ENCODE measurements around the gene GRM8. TPM values are rescaled to one million over a fixed set of nuclear protein-coding genes. Genes with fewer than 3 reads are reported as not detected.
"Not testable (repeated sequence)": the region's sequence is repeated elsewhere in the genome, so short reads cannot be mapped to it uniquely, and the experiment has no call there.

GRM8 gene
- total RNA-seq, 2 experiments from 2014 or later: not detected

DNA sequence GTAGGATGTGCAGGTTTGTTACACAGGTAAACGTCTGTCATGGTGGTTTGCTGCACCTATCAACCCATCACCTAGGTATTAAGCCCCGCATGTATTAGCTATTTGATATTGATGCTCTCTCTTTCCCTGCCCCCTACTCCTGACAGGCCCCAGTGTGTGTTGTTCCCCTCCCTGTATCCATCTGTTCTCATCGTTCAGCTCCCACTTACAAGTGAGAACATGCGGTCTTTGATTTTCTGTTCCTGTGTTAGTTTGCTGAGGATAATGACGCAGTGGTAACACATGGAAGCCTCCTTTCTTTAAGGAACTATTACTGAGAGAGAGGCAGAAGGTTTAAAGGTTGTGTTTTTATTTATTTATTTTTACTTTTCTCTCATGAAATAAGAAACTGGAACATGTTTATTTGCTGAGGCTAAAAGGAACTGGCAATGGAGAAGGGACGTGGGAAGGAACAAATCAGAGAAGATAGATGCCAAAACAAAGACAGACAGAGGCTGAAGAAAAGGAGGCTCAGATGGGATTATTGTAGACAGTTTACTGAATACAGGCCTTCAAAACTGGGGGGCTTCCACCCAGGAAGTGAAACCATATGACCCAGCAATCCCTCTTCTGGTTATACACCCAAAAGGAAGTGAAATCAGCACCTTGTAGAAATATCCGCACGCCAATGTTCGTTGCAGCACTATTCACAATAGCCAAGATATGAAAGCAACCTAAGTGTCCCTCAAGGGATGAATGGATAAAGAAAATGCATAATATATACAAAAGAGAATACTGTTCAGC is 556.3 kb downstream of the GRM8 start:
- POLR2A ChIA-PET: no interaction called here
- CTCF ChIA-PET: no interaction called here

DNA sequence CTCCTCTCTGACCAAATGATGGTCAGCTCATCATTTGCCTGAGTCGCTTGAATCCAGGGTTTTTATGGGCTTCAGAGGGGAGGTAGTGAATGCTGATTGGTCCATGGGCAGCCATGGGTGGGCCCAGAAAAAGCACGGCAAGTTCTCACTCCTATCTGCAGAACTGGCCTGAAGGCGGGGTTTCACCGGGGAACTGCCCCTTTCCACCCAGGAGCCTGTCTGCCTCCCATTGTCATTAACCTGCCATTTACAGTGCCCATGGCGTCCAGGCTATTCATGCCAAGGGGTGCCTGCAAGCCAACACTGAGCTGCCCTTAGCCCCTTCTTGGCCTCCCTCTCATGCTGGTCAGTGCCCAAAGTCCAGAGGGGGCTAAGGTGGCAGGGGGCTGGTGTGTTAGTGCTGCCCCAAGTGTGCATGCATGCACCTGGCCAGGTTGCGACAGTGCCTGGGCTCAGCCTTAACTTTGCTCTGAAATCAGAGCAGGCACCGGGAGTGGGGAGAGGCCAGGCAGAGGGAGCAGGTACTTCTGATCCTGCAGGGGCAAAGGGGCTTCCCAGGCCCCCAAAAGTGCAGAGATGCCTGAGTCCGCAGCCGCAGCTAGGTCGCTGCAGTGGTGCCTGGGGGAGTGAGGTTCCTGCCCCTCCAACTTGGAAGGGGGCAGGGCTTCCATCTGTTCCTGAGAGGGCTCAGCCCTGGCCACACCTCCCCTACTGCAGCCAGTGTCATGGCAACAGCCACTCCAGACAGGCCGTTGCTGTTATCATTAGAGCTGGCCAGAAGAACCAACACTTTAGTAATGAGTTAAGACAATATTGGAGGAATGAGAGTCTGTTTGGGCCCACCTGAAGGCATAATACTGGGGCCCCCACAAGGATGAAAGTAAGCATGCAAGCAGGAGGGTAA is 561.6 kb downstream of the GRM8 start:
- ChIA-PET POLR2A (no interaction called here), CTCF (no interaction called here)

DNA sequence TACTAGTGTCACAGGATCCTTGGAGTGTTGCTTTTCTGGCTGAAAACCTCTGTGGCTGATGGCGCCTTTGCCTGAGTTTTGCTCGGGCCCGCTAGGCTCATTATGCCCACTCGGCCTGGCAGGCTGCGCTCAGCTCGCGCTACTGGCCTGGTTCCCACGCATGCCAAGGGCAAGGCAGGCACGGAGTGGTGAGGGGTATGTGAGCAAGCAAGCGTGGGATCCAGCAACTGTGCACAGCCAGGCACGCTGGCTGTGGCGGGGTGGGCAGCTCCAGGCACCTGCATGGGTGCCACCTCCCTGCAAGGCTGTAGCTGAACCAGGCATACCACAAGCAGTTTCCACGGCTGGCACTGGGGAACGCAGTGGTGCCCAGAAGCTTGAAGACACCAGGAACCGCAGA is 562.6 kb downstream of the GRM8 start:
- ChIA-PET POLR2A (no interaction called here), CTCF (no interaction called here)

DNA sequence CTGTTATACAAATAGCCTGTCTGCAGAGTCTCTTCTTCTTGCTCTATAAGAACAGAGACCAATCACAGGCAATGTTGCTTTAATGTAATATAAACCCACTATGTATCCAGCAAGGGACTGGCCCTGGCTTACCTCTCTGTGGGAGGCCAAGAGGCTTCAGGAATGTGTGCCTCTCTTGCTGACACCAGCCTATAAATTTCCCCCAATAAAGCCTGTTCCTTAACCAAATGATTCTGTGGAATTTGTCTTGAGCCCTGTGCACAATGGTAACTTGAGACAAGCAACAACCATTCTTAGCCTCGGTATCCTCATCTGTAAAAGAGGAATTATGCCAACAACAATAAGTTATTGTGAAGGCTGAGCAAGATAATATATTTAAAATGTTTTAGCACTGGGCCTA is 563.7 kb downstream of the GRM8 start:
- POLR2A ChIA-PET: no interaction called here
- CTCF ChIA-PET: no interaction called here

DNA sequence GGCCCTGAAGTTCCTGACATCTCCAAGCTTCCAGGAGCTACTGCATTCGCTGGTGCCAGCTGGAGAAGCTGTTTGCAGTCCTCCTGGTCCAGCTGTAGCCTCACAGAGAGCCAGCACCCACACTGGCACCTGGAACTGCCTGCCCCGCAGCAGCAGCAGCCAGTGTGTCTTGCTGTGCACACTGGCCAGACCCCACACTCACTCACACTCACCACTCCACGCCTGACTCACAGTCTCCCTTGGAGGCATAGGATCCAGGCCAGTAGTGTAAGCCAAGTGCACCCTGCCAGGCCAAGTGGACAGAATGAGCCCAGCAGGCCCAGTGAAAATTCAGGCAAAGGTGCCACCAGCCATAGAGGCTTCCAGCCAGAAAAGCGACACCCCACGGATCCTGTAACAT is 566.3 kb downstream of the GRM8 start:
- CTCF ChIA-PET: no interaction called here
- POLR2A ChIA-PET: no interaction called here

DNA sequence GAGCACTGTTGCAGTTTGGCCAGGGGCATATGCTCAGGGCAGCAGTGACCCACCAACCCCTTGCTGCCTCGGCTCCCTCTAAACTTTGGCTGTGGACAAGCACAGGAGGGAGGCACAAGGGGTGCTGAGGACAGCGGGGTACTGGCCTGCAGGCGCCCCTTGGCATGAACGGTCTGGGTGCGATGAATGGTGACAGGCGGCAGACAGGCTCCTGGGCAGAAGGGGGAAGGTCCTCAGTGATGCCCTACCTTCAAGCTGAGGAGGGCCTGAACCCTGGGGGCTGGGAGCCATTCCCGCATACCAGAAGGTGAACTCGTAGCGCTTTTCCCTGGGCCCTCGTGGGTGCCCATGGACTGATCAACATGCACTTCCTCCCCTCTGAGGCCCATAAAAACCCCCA is 567.1 kb downstream of the GRM8 start:
- POLR2A ChIA-PET: no interaction called here

DNA sequence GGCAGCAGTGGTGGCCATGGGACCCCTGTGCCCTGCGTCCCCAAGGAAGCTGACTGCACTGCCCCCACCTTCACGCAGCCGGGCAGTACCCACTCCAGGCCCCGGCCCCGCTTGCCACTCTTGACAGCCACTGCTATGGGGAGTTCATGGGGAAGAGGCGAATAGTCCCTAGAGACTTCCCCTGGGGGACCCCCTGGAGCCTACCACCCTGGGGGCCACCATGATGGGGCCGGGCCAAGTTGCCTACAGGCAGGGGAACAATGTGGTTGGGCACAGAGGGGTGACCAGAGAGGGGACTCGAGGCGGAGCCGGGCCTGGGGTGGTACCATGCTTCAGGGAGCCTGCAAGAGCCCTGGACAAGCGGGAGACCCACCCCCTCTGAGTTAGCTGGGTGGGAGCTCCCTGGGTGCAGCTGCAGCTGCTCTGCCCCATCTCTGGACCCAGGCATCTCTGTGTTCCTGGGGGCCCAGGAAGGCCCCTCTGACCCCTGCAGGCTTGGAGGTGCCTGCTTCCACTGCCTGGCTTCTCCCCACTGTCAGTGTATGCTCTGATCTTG is 567.6 kb downstream of the GRM8 start:
- POLR2A ChIA-PET: no interaction called here
- CTCF ChIA-PET: no interaction called here

More for the DNA sequence above, 567.1 kb downstream of the GRM8 start:
- CTCF ChIA-PET: no interaction called here

DNA sequence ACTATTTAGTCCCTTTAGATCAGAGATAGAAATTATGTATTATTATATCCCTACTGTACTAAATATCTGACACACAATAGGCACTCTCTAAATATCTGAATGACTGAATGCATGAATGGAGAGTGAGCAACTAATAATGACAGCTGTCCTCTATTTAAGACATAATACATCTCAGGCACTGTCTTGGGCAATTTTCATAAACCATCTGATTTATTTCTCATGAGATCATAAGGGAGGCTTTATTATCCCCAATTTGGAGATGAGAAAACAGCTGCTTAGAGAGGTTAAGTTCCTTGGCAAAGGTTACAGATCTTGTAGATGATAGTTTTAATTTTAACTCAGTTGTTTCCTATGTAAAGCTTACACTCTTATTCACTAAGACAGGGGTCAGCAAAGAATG is 570.6 kb downstream of the GRM8 start:
- POLR2A ChIA-PET: no interaction called here
- CTCF ChIA-PET: no interaction called here

DNA sequence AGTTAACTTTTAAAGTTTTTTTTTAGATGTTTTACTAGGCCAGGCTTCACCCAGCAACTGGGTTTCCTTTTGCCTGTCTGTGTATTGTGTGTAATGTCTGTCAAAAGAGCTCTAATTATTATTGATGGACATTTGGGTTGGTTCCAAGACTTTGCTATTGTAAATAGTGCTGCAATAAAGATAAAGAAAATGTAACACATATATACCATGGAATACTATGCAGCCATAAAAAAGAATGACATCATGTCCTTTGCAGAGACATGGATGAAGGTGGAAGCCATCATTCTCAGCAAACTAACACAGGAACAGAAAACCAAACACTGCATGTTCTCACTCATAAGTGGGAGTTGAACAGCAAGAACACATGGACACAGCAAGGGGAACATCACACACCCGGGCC is 584.0 kb downstream of the GRM8 start:
- POLR2A ChIA-PET, CTCF ChIA-PET: not testable (repeated sequence)

DNA sequence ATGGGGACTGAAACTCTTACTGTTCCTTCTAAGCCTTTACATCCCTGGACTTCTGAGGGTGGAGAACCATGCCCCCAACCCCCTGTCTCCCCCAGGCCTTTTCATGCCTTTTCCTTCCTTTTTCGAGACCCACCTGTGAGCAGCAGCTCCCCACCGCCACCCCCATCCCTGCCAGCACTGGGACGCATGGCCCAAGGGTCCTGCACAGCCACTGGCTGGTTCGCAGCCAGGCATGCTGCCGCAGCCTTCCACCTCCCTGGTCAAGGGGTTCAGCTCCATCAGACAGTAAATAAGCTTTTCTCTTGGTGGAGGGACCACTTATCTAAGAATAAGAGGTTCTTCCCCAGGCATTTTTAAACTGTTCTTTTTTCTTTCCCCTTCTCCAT is 584.4 kb downstream of the GRM8 start:
- ChIA-PET POLR2A (no interaction called here), CTCF (no interaction called here)

DNA sequence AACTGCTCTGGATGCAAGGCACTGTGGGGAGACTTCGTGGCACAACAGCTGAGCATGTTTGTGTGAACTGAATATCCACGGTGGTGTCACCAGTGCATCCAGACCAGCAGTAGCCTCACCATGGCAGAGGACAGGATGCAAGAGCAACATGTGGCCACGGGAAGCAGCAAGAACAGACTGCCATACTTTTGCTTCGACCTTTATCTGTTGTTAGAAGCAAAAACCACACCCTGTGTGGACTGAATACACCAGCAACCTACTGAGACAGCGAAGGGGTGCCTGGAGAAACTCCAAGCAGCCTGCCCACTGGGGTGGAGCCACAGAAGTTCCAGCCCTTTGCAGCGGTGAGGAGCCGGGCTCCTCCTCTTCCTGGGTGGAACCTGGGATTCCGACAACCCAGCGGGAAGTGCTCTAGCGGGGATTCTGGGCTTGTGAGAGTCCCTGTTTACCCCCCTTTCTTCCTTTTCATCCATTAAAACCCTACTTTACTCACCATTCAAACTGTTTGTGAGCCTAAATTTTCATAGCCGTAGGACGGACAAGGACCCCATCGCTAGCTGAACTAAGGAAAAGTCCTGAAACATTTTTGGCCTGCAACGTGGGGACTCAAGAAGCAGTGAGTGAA is 584.9 kb downstream of the GRM8 start:
- ChIA-PET POLR2A (no interaction called here), CTCF (no interaction called here)

DNA sequence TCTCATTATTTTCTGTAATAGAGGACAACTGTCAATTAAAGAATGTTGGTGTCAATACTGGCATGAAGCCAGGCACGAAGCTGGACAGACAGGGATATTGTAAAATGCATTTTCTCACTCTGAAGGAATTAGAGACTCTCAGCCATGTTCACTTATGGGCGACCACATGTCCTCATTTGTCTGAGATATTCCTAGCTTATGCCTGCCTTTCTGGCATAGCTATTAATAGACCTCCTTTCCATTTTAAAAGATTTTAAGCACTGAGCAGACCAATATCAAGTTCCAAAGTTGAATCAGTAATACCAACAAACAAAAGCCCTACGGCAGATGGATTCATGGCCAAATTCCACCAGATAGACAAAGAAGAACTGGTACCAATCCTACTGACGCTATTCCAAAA is 589.9 kb downstream of the GRM8 start:
- POLR2A ChIA-PET: no interaction called here
- CTCF ChIA-PET: no interaction called here

DNA sequence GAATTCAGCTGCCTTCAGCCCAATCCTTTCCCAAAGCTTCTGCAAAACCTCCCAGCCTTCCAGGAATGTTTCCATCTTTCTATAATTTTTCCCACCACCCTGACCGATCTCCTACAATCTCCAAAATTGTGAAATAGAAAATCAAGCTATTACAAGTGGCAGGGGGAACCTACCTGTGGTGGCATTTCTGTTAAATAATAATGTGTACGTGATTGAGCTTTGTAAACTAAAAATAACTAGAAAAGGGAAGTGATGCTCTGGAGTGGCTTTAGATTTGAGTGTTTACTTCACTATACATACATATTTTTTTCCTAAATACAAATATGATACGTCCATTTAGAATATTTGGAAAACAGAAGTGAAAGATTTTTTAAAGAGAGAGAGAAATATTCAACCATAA is 593.6 kb downstream of the GRM8 start:
- ChIA-PET POLR2A (no interaction called here), CTCF (no interaction called here)

DNA sequence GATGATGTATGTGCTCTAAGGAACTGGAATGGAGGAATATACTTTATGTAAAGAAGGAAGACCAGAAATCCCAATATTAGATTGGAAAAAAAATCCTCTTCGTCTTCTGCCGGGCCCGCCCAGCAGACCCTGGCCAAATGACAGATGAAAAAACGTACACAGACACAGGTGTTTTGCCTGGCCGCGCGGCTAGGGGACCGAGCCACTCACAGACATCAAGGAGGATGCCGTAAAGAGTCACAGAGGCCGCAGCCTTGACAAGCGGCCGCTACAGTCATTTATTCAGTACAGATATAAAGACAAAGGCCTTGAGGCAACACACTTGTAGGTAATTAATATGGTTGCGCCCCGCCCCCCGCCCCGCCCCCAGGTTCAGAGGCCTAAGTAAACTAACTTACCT is 594.1 kb downstream of the GRM8 start:
- POLR2A ChIA-PET: no interaction called here
- CTCF ChIA-PET: no interaction called here

DNA sequence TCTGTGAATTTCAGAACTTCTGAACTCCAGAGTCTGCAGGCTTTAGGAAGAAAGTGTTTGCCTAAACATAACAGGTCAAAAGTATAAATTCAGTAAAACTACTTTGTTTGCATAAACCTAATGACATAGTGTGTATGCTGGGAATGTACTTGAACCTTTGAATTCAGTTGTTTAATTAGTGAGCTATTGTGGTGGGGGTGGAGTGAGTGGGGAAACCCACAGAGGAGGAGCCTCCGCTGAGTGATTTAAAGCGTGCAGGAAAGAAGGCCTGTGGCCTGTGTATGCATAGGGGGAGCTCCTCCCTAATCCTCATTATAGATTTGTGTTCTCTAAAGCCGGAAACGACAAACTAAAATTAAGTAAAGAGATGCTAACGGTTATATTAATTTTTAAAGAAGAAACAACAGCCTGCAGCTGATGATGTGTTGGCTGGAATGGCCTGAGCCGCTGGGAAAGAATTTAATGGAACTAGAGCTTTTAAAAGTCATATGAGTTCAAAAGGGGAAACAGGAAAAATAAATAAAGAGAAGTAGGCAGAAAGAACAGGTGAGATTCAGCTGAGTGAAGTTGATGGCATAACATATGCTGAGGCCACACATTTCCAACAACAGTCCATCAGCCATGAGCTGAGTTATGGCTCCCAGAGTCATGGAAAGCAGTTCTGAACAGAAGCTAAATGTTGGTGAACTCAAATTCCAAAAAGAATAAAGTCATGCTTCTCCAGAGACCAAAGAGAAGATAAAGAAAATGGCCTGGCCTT is 595.0 kb downstream of the GRM8 start:
- CTCF ChIA-PET: no interaction called here
- POLR2A ChIA-PET: no interaction called here

DNA sequence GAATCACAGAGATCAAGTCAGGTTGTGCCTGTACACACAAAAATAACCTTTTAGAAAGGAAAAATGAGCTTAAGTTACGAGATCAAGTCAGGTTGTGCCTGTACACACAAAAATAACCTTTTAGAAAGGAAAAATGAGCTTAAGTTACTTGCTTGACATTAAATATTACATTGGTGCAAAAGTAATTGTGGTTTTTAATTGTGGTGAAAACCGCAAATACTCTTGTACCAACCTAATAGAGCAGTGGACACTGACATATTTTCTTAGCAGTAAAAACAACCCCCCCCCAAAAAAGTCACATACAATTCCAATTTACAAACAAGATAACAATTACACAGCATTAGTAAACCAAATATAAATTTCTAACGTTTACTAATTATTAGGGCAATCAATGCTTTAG is 595.6 kb downstream of the GRM8 start:
- ChIA-PET POLR2A (no interaction called here), CTCF (no interaction called here)

DNA sequence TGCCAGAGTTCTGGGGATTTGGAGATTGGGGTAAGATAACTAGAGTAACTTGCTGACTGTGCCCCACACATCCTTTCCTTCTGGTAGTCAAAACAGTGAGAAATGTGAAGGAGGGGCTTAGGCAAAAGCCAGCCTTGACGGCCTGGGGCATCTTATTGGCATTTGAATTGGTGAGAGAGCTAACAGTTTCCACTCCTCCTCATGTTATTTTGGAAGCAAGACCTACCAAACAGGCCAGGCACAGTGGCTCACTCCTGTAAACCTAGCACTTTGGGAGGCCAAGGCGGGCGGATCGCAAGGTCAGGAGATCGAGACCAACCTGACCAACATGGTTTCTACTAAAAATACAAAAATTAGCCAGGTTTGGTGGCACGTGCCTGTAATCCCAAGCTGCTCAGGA is 596.6 kb downstream of the GRM8 start:
- POLR2A ChIA-PET: no interaction called here
- CTCF ChIA-PET: no interaction called here

DNA sequence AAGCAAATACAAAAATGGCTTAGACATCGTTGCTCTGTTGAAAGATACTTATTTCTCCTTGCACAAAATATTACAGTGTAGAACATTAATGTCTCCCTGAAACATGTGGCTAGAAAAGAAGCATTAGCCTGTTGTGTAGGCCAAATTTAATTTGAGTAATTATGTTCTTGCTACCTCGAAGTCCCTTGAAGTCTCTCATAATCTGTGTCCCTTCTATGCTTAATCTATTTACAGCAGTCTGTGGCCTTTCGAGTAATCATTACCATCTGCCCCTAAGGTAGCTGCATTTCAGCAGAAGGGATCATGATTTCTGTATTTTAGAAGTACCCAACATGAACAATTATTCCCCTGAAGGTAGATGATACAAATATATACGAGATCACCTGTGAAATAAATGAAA is 615.2 kb downstream of the GRM8 start:
- POLR2A ChIA-PET: no interaction called here
- CTCF ChIA-PET: no interaction called here

DNA sequence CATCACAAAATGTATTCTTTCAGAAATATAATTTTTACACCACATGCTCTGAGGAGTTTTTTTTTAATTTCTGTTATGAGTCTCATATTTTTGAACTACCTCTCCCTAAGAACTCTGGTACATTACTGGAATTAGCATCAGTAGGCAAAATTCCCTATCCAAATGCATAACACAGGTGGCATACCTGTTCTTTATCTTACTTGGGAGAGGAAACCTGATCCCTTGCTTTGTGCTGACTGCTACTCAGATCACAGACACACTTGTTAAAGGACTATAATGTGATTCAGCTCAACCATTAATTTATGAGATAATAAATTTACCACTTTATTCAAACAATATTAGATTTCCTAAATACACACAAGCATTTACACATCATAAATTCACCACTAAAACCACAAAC is 617.2 kb downstream of the GRM8 start:
- ChIA-PET CTCF (no interaction called here), POLR2A (no interaction called here)

DNA sequence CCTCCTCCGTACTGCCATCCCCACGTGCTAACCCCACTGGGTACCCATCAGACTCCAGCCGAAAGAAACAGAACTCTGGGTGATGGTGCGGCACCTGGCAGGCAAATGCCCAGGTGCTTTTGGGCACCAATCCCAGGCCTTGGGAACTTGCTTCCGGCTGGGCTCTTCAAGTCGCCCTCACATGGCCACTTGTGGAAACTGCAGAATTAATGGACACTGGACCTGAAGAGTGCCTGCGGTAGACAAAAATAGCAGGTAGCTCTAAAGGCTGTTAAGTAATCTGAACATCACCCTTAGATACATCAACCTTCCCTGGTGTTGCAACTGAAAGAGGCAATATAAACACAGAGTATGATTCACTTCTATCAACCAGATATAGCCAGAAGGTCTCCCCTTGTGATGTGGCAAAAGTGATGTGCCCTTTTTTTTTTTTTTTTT is 644.4 kb downstream of the GRM8 start:
- CTCF ChIA-PET: no interaction called here
- POLR2A ChIA-PET: no interaction called here
